ENCODE measurements around the gene TRIP4. TPM values are rescaled to one million over a fixed set of nuclear protein-coding genes. Genes with fewer than 3 reads are reported as not detected.
"Not testable (repeated sequence)": the region's sequence is repeated elsewhere in the genome, so short reads cannot be mapped to it uniquely, and the experiment has no call there.

Gene TRIP4
- total RNA-seq, 4 donors from 2014 or later: 16.9 to 53.3 (median 23.9) TPM

DNA sequence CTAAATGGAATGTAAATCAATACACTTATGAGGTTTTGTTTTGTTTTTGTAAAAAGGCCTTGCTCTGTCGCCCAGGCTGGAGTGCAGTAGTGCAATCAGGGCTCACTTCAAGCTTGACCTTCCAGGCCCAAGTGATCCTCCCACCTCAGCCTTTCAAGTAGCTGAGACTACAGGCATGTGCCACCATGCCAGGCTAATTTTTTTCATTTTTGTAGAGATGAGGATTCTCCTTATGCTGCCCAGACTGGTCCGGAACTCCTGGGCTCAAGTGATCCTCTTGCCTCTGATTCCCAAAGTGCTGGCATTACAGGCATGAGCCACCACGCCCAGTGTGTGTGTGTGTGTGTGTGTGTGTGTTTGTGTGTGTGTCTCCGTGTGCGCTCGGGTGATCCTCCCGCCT is 1.3 kb upstream of the TRIP4 start:
- Histone ChIP-seq H3K4me1 (peaks cover 8 to 29% (median 16%) of the 10 kb centered on the region in 4 donors), H3K27me3 (no peaks in the 10 kb centered on the region), H3K36me3 (no peaks in the 10 kb centered on the region), H3K4me3 (no peak overlapping the region), H3K27ac (no peak overlapping the region), H3K9me3 (no peaks in the 10 kb centered on the region)
- WGBS, 2 donors (ENCODE audit: low coverage in 1 of 2): 67 to 94% methylated on average over 2 to 7 of the region's 7 CpGs
- TF ChIP-seq POLR2AphosphoS5 (IDR thresholded peaks at IDR 0.05) (no peak), EP300 (IDR thresholded peaks at IDR 0.05; ENCODE audit: low read depth) (no peak), POLR2A (IDR thresholded peaks at IDR 0.05) (no peak)
- TF ChIP-seq, protein P1, sequence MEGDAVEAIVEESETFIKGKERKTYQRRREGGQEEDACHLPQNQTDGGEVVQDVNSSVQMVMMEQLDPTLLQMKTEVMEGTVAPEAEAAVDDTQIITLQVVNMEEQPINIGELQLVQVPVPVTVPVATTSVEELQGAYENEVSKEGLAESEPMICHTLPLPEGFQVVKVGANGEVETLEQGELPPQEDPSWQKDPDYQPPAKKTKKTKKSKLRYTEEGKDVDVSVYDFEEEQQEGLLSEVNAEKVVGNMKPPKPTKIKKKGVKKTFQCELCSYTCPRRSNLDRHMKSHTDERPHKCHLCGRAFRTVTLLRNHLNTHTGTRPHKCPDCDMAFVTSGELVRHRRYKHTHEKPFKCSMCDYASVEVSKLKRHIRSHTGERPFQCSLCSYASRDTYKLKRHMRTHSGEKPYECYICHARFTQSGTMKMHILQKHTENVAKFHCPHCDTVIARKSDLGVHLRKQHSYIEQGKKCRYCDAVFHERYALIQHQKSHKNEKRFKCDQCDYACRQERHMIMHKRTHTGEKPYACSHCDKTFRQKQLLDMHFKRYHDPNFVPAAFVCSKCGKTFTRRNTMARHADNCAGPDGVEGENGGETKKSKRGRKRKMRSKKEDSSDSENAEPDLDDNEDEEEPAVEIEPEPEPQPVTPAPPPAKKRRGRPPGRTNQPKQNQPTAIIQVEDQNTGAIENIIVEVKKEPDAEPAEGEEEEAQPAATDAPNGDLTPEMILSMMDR (IDR thresholded peaks at IDR 0.05): no peak
- DNase-seq: no peak
- in situ Hi-C loops (cut with MboI; ENCODE audit: low pct_ligation_motif_present in 1 of 4, low pct_unique_long_range_greater_than_20kb in 1 of 4, low sequenced_read_pairs in 3 of 4): no loop called here
- intact Hi-C loops (cut with DNase I; ENCODE audit: low total_unique reads): no loop called here

DNA sequence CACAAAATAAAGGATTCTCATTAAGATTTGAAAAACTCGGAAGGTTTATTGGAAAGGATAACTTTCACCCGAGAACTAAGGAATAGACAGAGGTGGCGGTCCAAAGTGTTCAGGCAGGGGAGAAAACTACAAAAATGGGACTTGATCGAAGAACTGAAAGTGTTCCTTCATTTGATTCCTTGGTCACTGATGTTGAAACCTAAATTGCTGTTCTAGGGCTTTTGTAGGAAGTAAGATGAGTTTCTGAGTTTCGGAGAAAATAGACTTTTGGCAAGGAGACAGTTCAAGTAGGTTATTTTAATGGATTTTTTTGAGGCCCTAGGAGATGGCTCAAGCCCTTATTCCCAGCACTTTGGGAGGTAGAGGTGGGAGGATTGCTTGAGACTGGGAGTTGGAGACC is 1.4 kb downstream of the TRIP4 start:
- WGBS, 2 donors (ENCODE audit: low coverage in 1 of 2): 91 to 95% methylated on average over 5 of the region's 5 CpGs

DNA sequence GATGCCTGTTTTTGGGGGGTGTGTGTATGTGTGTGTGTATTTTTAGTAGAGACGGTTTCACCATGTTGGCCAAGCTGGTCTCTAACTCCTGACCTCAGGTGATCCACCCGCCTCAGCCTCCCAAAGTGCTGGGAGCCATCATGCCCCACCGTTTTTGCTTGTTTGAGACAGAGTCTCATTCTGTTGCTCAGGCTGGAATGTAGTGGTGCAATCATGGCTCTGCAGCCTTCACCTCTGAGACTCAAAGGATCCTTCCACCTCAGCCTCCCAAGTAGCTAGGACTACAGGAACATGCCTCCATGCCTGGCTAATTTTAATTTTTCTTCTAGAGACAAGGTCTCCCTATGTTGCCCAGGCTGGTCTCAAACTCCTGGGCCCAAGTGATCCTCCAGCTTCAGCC is 4.8 kb downstream of the TRIP4 start:
- H3K9me3 ChIP-seq; in situ Hi-C loops (cut with MboI; ENCODE audit: low pct_ligation_motif_present in 1 of 4, low pct_unique_long_range_greater_than_20kb in 1 of 4, low sequenced_read_pairs in 3 of 4); DNase-seq; H3K27me3 ChIP-seq; H3K4me3 ChIP-seq; intact Hi-C loops (cut with DNase I; ENCODE audit: low total_unique reads); H3K27ac ChIP-seq: not testable (repeated sequence)
- peaks cover 8 to 14% (median 11%) of the 10 kb centered on the region in 4 donors for H3K4me1 ChIP-seq
- 77% methylated on average over 3 of the region's 3 CpGs; no CpG with 5 or more reads in 1 of the 2 donors for WGBS, 2 donors (ENCODE audit: low coverage in 1 of 2)
- H3K36me3 ChIP-seq: peaks cover 0 to 32% (median 12%) of the 10 kb centered on the region in 4 donors

More for the DNA sequence above, 1.4 kb downstream of the TRIP4 start:
- in situ Hi-C loops (cut with MboI; ENCODE audit: low pct_ligation_motif_present in 1 of 4, low pct_unique_long_range_greater_than_20kb in 1 of 4, low sequenced_read_pairs in 3 of 4) (no loop called here), intact Hi-C loops (cut with DNase I; ENCODE audit: low total_unique reads) (no loop called here)
- Histone ChIP-seq H3K9me3 (no peaks in the 10 kb centered on the region), H3K4me1 (peaks cover 8 to 23% (median 11%) of the 10 kb centered on the region in 4 donors), H3K27me3 (no peaks in the 10 kb centered on the region), H3K27ac (peak overlapping the region in 1 of 4 donors; percentile 4), H3K4me3 (peak overlapping the region in 1 of 4 donors; percentile 71), H3K36me3 (no peaks in the 10 kb centered on the region)
- no peak for TF ChIP-seq POLR2AphosphoS5 (IDR thresholded peaks at IDR 0.05)
- TF ChIP-seq EP300 (IDR thresholded peaks at IDR 0.05; ENCODE audit: low read depth): no peak
- TF ChIP-seq POLR2A (IDR thresholded peaks at IDR 0.05): no peak
- TF ChIP-seq, protein P1 (IDR thresholded peaks at IDR 0.05): no peak
- DNase-seq: no peak

DNA sequence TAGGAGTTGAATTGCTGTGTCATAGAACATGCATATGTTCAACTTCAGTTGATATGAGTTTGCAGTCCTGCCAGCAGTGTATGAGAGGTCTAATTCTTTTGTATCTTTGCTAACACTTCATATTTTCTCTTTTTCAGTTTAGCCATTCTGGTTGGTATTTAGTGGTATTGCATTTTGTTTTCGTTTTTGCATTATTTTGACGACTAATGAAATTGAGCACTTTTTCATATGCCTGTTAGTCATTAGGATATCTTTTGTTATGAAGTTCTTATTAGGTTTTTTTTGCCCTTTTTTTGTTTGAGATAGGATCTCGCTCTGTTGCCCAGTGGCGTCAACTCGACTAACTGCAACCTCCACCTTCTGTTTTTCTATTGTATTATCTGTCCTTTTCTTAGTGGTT is 9.2 kb downstream of the TRIP4 start:
- no peak overlapping the region for H3K27ac ChIP-seq
- peaks cover 0 to 74% (median 32%) of the 10 kb centered on the region in 4 donors for H3K36me3 ChIP-seq
- no peaks in the 10 kb centered on the region for H3K9me3 ChIP-seq
- 96 to 98% methylated on average over 4 to 5 of the region's 5 CpGs for WGBS, 2 donors (ENCODE audit: low coverage in 1 of 2)
- in situ Hi-C loops (cut with MboI; ENCODE audit: low pct_ligation_motif_present in 1 of 4, low pct_unique_long_range_greater_than_20kb in 1 of 4, low sequenced_read_pairs in 3 of 4): no loop called here
- DNase-seq: no peak
- H3K4me3 ChIP-seq: no peak overlapping the region
- no peak for TF ChIP-seq EP300 (IDR thresholded peaks at IDR 0.05; ENCODE audit: low read depth)
- TF ChIP-seq, protein P1 (IDR thresholded peaks at IDR 0.05): no peak
- no peak for TF ChIP-seq POLR2AphosphoS5 (IDR thresholded peaks at IDR 0.05)
- no peak for TF ChIP-seq POLR2A (IDR thresholded peaks at IDR 0.05)
- no peaks in the 10 kb centered on the region for H3K4me1 ChIP-seq
- H3K27me3 ChIP-seq: no peaks in the 10 kb centered on the region
- intact Hi-C loops (cut with DNase I; ENCODE audit: low total_unique reads): no loop called here

DNA sequence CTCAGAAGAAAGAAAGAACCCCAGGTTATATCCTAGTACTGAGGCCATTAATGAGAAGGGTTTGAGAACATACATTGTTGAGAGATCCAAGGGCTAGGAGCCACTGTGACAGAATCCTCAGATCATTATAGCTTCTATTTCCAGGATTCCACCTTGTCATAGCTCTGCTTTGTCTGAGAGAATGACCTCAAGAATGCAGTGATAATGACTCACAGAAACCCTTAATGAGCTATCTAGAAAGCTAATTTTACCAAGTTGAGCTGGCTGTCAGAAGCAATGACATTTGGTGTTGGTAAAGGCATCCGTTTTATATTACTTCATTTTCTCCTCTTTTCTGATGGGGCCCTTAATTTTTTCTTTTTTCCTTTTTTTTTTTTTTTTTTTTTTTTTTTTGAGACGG is 10.9 kb downstream of the TRIP4 start:
- Histone ChIP-seq H3K27ac (no peak overlapping the region), H3K36me3 (peaks cover 0 to 87% (median 37%) of the 10 kb centered on the region in 4 donors), H3K4me1 (no peaks in the 10 kb centered on the region), H3K4me3 (no peak overlapping the region), H3K9me3 (no peaks in the 10 kb centered on the region), H3K27me3 (no peaks in the 10 kb centered on the region)
- TF ChIP-seq POLR2AphosphoS5 (IDR thresholded peaks at IDR 0.05) (no peak), POLR2A (IDR thresholded peaks at IDR 0.05) (no peak), EP300 (IDR thresholded peaks at IDR 0.05; ENCODE audit: low read depth) (no peak)
- TF ChIP-seq, protein P1 (IDR thresholded peaks at IDR 0.05): no peak
- WGBS, 2 donors (ENCODE audit: low coverage in 1 of 2): 95 to 100% methylated on average over 1 to 2 of the region's 2 CpGs
- no peak for DNase-seq
- intact Hi-C loops (cut with DNase I; ENCODE audit: low total_unique reads) (no loop called here), in situ Hi-C loops (cut with MboI; ENCODE audit: low pct_ligation_motif_present in 1 of 4, low pct_unique_long_range_greater_than_20kb in 1 of 4, low sequenced_read_pairs in 3 of 4) (no loop called here)

All from transverse colon (tissue), 4 donors.